SU-DHL-6 (cell line): ENCODE data around the gene CSF1.

Source experiments
- H2AFZ ChIP-seq: fragments of 200-600 bp; sonication (generic); 2 replicates; pipeline ENCODE4 v1.6.1; 2014; ENCODE audit warnings: low read depth, mild to moderate bottlenecking, moderate library complexity, mixed read lengths, antibody characterized with exemption, low read length; ENCODE audit not compliant: severe bottlenecking
- H3F3A ChIP-seq: fragments of 200-600 bp; shearing (Covaris generic); 2 replicates; pipeline ENCODE4 v1.6.0; 2016; ENCODE audit warnings: antibody characterized with exemption, mild to moderate bottlenecking; ENCODE audit not compliant: insufficient read depth
- H3K27ac ChIP-seq: fragments of 200-600 bp; sonication (generic); 2 replicates; pipeline ENCODE4 v1.5.1; 2016; ENCODE audit warnings: low read depth, mild to moderate bottlenecking, low read length, moderate library complexity, mixed read lengths
- H3K27me3 ChIP-seq: fragments of 200-600 bp; sonication (generic), shearing (Covaris generic); 2 replicates; pipeline ENCODE4 v1.6.0; 2014; ENCODE audit warnings: mild to moderate bottlenecking, low read length
- H3K36me3 ChIP-seq: fragments of 200-600 bp; sonication (generic); 2 replicates; pipeline ENCODE4 v1.6.1; 2014; ENCODE audit warnings: mild to moderate bottlenecking, low read length, mixed read lengths
- H3K4me2 ChIP-seq: fragments of 300-600, 200-600 bp; shearing (Covaris generic), sonication (generic); 2 replicates; pipeline ENCODE4 v1.6.0; 2014; ENCODE audit warnings: low read length, low read depth, mild to moderate bottlenecking; ENCODE audit not compliant: poor library complexity, severe bottlenecking
- H3K4me3 ChIP-seq: fragments of 200-600 bp; sonication (generic); 2 replicates; pipeline ENCODE4 v1.5.1; 2014; ENCODE audit warnings: antibody characterized with exemption, low read length, mild to moderate bottlenecking, mixed read lengths; ENCODE audit not compliant: insufficient read depth, poor library complexity, severe bottlenecking
- H3K79me2 ChIP-seq: fragments of 200-600 bp; sonication (generic); 2 replicates; pipeline ENCODE4 v1.6.1; 2014; ENCODE audit warnings: mild to moderate bottlenecking, low read length, moderate library complexity; ENCODE audit not compliant: insufficient read depth
- H3K9ac ChIP-seq: fragments of 200-600 bp; sonication (generic); 2 replicates; pipeline ENCODE4 v1.7.0; 2014; ENCODE audit warnings: mild to moderate bottlenecking, low read length
- H3K9me2 ChIP-seq: fragments of 200-600 bp; sonication (generic); replicated peaks from 2 replicates; pipeline ENCODE4 v1.6.1; 2014; ENCODE audit warnings: low read length; ENCODE audit not compliant: insufficient read depth
- H3K9me3 ChIP-seq: fragments of 200-600 bp; sonication (generic); 2 replicates; pipeline ENCODE4 v1.6.1; 2014; ENCODE audit warnings: low read length, mixed read lengths; ENCODE audit not compliant: insufficient read depth
- H4K20me1 ChIP-seq: fragments of 200-600 bp; sonication (generic); 2 replicates; pipeline ENCODE4 v1.6.1; 2014; ENCODE audit warnings: low read depth, mild to moderate bottlenecking, antibody characterized with exemption, low read length, moderate library complexity, mixed read lengths
- CTCF ChIP-seq: fragments of 200-600 bp; sonication (generic); IDR thresholded peaks from one replicate; pipeline ENCODE4 v1.5.1; 2017; ENCODE audit warnings: antibody characterized with exemption, mild to moderate bottlenecking, low read length, moderate library complexity; ENCODE audit not compliant: insufficient read depth, poor library complexity, severe bottlenecking
- EZH2phosphoT487 ChIP-seq: fragments of 200-600 bp; sonication (generic), shearing (Covaris generic); conservative IDR thresholded peaks from 2 replicates; pipeline ENCODE4 v1.6.1; 2018; ENCODE audit warnings: mild to moderate bottlenecking, antibody characterized with exemption, low read length, moderate library complexity, mixed read lengths

CSF1 gene

GRCh38 chr1:109893532-109894171, 17.0 kb upstream of the CSF1 start:
- no peaks in the 10 kb centered on the region for H3K9me3 ChIP-seq
- no peak for TF ChIP-seq EZH2phosphoT487
- TF ChIP-seq CTCF, result no peak
- no peaks in the 10 kb centered on the region for H3K27me3 ChIP-seq
- H3K36me3 ChIP-seq, result no peaks in the 10 kb centered on the region
- H3K27ac ChIP-seq, result no peak overlapping the region
- H3K4me3 ChIP-seq, result no peak overlapping the region
- H3K9me2 ChIP-seq, result no peaks in the 10 kb centered on the region
- H3K9ac ChIP-seq, result no peak overlapping the region
- H3K79me2 ChIP-seq, result no peaks in the 10 kb centered on the region
- no peaks in the 10 kb centered on the region for H3F3A ChIP-seq
- H2AFZ ChIP-seq, result no peak overlapping the region
- H4K20me1 ChIP-seq, result no peaks in the 10 kb centered on the region
- no peak overlapping the region for H3K4me2 ChIP-seq

GRCh38 chr1:109894823-109895719, 15.6 kb upstream of the CSF1 start:
- Histone ChIP-seq H3F3A (no peaks in the 10 kb centered on the region), H3K9ac (no peak overlapping the region), H4K20me1 (no peaks in the 10 kb centered on the region), H3K4me3 (no peak overlapping the region), H3K4me2 (no peak overlapping the region), H3K9me2 (no peaks in the 10 kb centered on the region), H3K9me3 (no peaks in the 10 kb centered on the region), H3K27ac (no peak overlapping the region), H3K36me3 (no peaks in the 10 kb centered on the region), H2AFZ (no peak overlapping the region), H3K79me2 (no peaks in the 10 kb centered on the region), H3K27me3 (no peaks in the 10 kb centered on the region)
- no peak for TF ChIP-seq CTCF
- TF ChIP-seq EZH2phosphoT487, result no peak

GRCh38 chr1:109895720-109896504, 14.7 kb upstream of the CSF1 start:
- Histone ChIP-seq H2AFZ (no peak overlapping the region), H4K20me1 (no peaks in the 10 kb centered on the region), H3K4me3 (no peak overlapping the region), H3K27me3 (no peaks in the 10 kb centered on the region), H3K4me2 (no peak overlapping the region), H3K9me2 (no peaks in the 10 kb centered on the region), H3K27ac (no peak overlapping the region), H3K79me2 (no peaks in the 10 kb centered on the region), H3F3A (no peaks in the 10 kb centered on the region), H3K9ac (no peak overlapping the region), H3K9me3 (no peaks in the 10 kb centered on the region), H3K36me3 (no peaks in the 10 kb centered on the region)
- TF ChIP-seq CTCF (no peak), EZH2phosphoT487 (no peak)
